Peyer's patch (tissue), 4 donors: ENCODE measurements around the gene ARHGAP24. TPM values are rescaled to one million over a fixed set of nuclear protein-coding genes. Genes with fewer than 3 reads are reported as not detected.

Experiments used
- DNase-seq, 3 donors: peaks; one replicate each; pipeline ENCODE4 v3.0.0-alpha.2; 2017 to 2019
- H3K27ac ChIP-seq, 4 donors: fragments of 200-600 bp; sonication (generic); one replicate each; pipeline ENCODE4 v1.5.1; 2016 to 2019
- H3K27me3 ChIP-seq, 2 donors: fragments of 200-600 bp; sonication (generic); one replicate each; pipeline ENCODE4 v1.5.1; 2019
- H3K36me3 ChIP-seq, 3 donors: fragments of 200-600 bp; sonication (generic); one replicate each; pipeline ENCODE4 v1.5.1; 2016 to 2019
- H3K4me1 ChIP-seq, 4 donors: fragments of 200-600 bp; sonication (generic); one replicate each; pipeline ENCODE4 v1.5.1; 2016 to 2019
- H3K4me3 ChIP-seq, 4 donors: fragments of 200-600 bp; sonication (generic); 1 replicate in 3 of 4; 2 replicates in 1 of 4; pipeline ENCODE4 v1.5.1; 2016 to 2019; ENCODE audit warnings: mild to moderate bottlenecking in 1 of 4
- H3K9me3 ChIP-seq, 4 donors: fragments of 200-600 bp; sonication (generic); one replicate each; pipeline ENCODE4 v1.5.1; 2016 to 2019; ENCODE audit warnings: mild to moderate bottlenecking in 1 of 4
- POLR2A ChIP-seq, 2 donors: fragments of 450-650 bp; IDR thresholded peaks; one replicate each; pipeline ENCODE4 v1.5.1; 2017; ENCODE audit warnings: antibody characterized with exemption in 2 of 2, mild to moderate bottlenecking in 2 of 2, moderate library complexity in 2 of 2
- total RNA-seq, 4 donors: library from RNA; depleted of rRNA; stranded (reverse); fragments of >200 nt; gene quantifications; one replicate each; pipeline ENCODE4 v1.1.0, GENCODE V29; 2016
- TF ChIP-seq, protein P1 (sequence below), 6 experiments: fragments of 450-650 bp in 4 of 6; fragments of 200-600 bp in 2 of 6; sonication (generic) in 1 of 6; IDR thresholded peaks; one replicate each; pipeline ENCODE4 v1.5.1; 2017 to 2019; ENCODE audit warnings: antibody characterized with exemption in 6 of 6, mild to moderate bottlenecking in 3 of 6, moderate library complexity in 1 of 6

The ARHGAP24 gene
- total RNA-seq, 4 donors from 2014 or later, result 4.7 to 330 (median 20.0) TPM

DNA sequence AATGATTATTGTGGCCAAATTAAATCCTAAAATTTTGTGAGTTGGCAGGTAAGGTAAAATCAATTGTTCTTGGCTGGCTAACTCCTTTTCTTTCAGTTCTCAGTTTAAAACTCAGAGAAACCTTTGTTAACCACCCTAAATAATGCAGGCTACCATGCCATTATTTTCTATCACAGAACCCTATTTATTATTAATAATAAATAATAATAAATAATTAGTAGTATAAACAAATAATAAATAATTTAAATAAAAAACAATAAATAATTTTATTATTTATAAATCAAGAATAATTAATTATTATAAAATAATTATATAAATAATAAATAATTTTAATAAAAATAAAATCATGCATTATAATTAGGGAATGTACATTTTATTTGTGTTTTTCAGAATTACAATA is 390.3 kb downstream of the ARHGAP24 start:
- H3K4me3 ChIP-seq, result no peak overlapping the region
- no peaks in the 10 kb centered on the region for H3K36me3 ChIP-seq
- TF ChIP-seq, protein P1, sequence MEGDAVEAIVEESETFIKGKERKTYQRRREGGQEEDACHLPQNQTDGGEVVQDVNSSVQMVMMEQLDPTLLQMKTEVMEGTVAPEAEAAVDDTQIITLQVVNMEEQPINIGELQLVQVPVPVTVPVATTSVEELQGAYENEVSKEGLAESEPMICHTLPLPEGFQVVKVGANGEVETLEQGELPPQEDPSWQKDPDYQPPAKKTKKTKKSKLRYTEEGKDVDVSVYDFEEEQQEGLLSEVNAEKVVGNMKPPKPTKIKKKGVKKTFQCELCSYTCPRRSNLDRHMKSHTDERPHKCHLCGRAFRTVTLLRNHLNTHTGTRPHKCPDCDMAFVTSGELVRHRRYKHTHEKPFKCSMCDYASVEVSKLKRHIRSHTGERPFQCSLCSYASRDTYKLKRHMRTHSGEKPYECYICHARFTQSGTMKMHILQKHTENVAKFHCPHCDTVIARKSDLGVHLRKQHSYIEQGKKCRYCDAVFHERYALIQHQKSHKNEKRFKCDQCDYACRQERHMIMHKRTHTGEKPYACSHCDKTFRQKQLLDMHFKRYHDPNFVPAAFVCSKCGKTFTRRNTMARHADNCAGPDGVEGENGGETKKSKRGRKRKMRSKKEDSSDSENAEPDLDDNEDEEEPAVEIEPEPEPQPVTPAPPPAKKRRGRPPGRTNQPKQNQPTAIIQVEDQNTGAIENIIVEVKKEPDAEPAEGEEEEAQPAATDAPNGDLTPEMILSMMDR (IDR thresholded peaks at IDR 0.05), result no peak
- TF ChIP-seq POLR2A (IDR thresholded peaks at IDR 0.05), result no peak
- no peaks in the 10 kb centered on the region for H3K27me3 ChIP-seq
- H3K27ac ChIP-seq, result no peak overlapping the region
- H3K4me1 ChIP-seq, result peaks cover 0 to 9% (median 0%) of the 10 kb centered on the region in 4 donors
- no peak for DNase-seq
- no peaks in the 10 kb centered on the region for H3K9me3 ChIP-seq

DNA sequence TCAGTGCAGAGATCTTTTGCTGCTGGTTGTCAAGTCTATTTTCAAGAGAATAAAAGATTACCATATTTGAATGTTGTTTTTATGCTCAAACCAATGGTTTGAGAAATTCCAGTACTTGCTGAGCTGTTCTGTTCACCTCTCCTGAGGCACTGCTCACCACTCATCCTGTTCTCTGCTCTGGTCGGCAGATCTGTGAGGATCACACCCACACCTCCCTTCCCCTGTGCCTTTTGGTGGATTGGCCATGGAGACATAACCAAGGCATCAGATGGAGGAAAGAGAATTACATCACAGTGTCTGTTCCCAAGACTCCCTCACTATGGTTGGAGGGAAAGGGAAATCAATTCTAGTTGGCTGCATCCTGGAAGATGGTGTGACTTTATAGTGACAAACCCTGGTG is 391.6 kb downstream of the ARHGAP24 start:
- Histone ChIP-seq H3K4me3 (no peak overlapping the region), H3K4me1 (peaks cover 0 to 2% (median 0%) of the 10 kb centered on the region in 4 donors), H3K9me3 (no peaks in the 10 kb centered on the region), H3K36me3 (no peaks in the 10 kb centered on the region), H3K27ac (no peak overlapping the region), H3K27me3 (no peaks in the 10 kb centered on the region)
- TF ChIP-seq, protein P1 (IDR thresholded peaks at IDR 0.05), result no peak
- TF ChIP-seq POLR2A (IDR thresholded peaks at IDR 0.05), result no peak
- no peak for DNase-seq

DNA sequence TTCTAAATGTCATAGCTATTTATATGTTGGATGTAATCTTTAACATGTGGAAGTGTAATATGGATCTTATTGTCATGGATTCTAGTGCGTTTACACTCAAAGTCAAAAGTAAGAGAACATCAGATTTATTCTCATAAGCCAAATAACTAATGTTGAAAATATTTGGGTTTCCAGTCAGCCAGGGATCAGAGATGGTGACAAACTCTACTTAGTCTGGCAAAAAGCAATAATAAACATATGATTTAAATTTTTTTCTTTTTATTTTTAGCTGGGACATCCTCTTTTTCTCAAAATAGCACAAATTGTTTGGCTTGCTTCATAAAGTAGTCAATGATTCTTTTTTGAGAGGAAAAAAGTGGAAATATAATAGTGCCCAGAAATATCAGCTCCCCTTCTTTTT is 392.3 kb downstream of the ARHGAP24 start:
- Histone ChIP-seq H3K36me3 (no peaks in the 10 kb centered on the region), H3K9me3 (no peaks in the 10 kb centered on the region), H3K27ac (no peak overlapping the region), H3K4me3 (no peak overlapping the region), H3K4me1 (no peaks in the 10 kb centered on the region), H3K27me3 (no peaks in the 10 kb centered on the region)
- TF ChIP-seq POLR2A (IDR thresholded peaks at IDR 0.05), result no peak
- TF ChIP-seq, protein P1 (IDR thresholded peaks at IDR 0.05), result no peak
- no peak for DNase-seq

DNA sequence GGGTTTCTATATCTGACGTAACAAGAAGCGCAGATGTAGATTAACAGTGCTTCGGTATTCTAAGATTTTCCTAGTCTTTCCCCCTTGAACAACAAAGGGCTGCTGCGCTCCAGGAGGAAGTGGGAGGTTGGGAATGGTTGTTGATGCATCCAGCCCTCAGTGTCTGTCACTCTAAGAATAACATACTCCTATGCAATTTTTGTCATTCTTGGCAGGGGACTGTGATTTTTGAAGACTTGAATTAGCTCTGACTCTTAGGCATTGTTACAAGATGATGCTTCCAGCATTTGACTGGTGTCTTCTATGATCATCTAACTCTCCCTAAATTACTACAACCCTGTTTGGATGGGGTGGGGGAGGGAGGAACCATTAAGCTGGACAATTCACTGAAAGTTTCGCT is 394.2 kb downstream of the ARHGAP24 start:
- H3K9me3 ChIP-seq, result no peaks in the 10 kb centered on the region
- no peak overlapping the region for H3K27ac ChIP-seq
- H3K4me1 ChIP-seq, result no peaks in the 10 kb centered on the region
- no peak for TF ChIP-seq POLR2A (IDR thresholded peaks at IDR 0.05)
- no peak overlapping the region for H3K4me3 ChIP-seq
- no peaks in the 10 kb centered on the region for H3K36me3 ChIP-seq
- no peak for DNase-seq
- H3K27me3 ChIP-seq, result no peaks in the 10 kb centered on the region

DNA sequence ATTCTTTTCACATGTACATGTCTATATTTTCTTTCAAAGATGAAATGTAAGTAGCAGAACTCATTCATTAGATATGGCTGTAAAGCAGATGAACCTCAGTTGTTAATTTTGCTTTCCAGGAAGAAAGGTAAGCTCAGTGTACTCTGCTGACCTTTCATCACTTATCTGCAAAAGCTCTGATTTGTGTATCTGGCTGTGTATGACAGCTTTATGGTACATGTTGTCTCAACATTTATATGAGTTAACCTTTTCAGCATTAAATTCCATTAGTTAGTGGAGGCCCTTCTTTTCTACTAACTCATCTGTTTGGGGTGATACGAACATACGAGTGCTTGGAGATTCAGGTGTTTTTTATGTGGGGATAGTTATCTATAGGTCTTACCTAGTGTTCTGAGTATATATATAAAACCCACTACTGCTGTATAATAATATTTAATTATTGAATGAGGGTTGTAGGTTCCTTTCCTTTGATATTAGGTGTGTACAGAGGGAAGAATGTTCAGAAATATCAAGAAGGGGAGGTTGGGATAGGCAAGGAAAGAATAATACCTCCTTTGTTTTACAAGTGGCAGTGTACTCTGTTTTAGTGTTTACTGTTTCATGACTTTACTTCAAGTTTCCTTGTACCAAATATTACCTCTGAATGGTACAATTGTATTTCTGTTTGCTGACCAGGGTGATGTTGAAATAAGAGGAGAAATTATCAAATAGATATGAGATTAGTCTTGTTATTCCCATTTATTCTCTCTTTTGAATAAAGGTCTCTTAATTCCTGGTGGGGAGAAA is 395.5 kb downstream of the ARHGAP24 start:
- Histone ChIP-seq H3K27me3 (no peaks in the 10 kb centered on the region), H3K4me3 (no peak overlapping the region), H3K27ac (no peak overlapping the region), H3K4me1 (no peaks in the 10 kb centered on the region), H3K36me3 (no peaks in the 10 kb centered on the region), H3K9me3 (no peaks in the 10 kb centered on the region)
- no peak for TF ChIP-seq POLR2A (IDR thresholded peaks at IDR 0.05)
- TF ChIP-seq, protein P1 (IDR thresholded peaks at IDR 0.05), result no peak
- DNase-seq, result no peak

DNA sequence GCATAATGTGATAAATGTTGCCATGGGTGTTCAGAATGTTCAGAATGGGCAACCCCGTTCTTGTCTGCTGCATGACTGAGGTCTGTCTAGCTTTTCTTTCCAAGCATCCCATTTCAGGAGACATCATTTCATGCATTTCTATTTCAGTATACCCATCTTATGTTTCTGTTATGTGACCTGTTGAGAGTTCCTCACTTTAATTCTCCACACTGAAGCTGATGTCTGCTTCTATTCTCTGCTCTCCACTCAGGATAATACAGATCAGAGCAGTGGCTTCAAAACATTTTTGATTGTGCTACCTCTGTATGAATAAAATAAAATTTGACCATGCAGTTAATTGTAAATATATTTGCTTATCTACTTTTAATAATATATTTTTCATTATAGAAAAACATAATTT is 398.6 kb downstream of the ARHGAP24 start:
- Histone ChIP-seq H3K36me3 (no peaks in the 10 kb centered on the region), H3K4me3 (no peak overlapping the region), H3K27me3 (no peaks in the 10 kb centered on the region), H3K4me1 (no peaks in the 10 kb centered on the region), H3K9me3 (no peaks in the 10 kb centered on the region), H3K27ac (no peak overlapping the region)
- no peak for TF ChIP-seq POLR2A (IDR thresholded peaks at IDR 0.05)
- TF ChIP-seq, protein P1 (IDR thresholded peaks at IDR 0.05), result no peak
- no peak for DNase-seq
